GM18508 (cell line): ENCODE data around the gene ERC2.

Source experiments
- ATAC-seq: cut with Tn5 transposase; IDR thresholded peaks from one replicate; pipeline ENCODE4 v1.9.1; 2021; ENCODE audit warnings: moderate number of reproducible peaks; ENCODE audit not compliant: insufficient read depth, unreplicated experiment

ERC2 gene

DNA sequence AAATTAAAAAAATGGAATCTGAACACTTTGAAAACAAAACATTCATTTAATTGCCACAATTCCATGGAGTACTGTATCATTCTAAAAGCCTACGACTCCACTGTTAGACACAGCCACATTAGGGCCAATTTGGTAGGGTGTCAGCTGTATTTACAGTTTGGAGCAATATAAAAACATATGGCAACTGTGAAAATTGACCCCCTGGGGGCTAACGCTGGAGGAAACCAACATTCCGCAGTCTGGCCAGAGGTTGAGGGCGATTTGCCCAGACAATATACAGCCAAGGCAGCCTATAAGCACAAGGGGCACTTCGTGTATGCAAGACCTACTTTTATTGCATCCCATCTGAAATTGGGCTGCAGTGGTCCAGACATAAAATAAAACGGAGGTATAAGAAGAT, 504.7 kb downstream of the ERC2 start:
- no peak for ATAC-seq

DNA sequence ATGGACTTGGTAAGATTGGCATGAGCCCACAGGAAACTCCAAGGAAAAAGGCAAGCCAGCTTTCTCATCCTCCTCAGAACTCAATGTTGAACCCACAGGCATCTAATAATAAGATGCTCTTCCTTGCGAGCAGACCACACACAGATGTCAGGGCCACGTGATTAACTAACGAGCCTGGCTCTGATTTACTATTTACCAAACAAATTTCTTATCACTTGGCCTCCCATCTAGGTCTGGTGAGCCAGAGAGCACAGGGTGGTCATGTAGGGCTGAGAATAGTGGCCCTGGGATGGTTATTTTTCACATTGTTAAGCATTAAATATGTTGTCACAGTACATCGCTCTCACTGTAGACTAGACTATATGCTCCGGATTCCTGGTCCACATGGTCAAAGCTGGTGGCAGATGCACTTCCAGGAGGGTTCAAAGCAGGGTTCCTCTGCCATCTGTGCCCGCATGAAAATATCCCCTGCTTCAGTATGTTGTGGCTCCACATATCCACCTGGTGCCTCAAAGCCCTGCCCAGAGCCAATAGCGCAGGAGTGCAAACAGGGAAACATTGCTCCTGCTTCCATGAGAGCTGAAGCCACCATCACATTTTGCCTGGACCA, 508.7 kb downstream of the ERC2 start:
- no peak for ATAC-seq

DNA sequence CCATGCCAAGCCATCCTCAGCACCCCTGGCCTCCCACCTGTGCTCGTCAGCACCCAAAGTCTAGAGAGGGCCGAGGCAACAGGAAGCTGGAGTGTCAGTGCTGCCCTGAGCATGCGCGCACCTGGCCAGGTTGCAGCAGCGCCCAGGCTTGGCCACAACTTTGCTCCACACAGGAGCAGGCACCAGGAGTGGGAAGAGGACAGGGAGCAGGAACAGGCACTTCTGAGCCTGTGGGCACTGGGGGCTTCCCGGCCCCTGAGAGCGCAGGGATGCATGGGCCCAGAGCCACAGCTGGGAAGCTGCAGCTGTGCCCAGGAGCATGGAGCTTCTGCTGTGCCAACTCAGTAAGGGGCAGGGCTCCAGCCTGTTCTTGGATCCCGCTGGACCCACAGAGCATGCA, 509.7 kb downstream of the ERC2 start:
- ATAC-seq: no peak

DNA sequence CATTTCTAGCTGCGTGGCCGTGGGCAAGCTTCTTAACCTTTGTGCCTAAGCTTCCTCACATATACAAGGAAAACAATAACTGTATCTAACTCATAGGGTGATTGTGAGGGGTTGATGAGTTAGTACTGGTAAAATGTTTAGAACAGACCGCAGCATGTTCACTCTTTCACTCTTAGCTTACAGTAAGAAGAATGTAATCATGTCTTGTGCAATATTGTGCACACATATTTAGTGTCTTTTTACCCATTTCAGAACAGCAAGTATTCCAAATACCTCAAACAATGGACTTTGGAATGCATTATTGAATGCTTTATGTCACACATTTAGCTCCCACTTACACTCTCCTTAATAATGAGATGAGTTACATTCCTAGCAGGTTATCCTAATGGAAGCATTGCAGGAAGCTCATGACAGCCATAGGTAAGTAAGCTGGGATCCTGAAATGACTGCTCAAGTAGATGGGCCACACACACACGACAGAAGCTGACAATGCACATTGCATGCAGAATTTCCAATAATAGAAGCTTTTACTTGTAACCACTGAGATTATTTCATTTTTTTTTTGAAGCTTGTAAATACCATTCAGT, 512.3 kb downstream of the ERC2 start:
- ATAC-seq: no peak

DNA sequence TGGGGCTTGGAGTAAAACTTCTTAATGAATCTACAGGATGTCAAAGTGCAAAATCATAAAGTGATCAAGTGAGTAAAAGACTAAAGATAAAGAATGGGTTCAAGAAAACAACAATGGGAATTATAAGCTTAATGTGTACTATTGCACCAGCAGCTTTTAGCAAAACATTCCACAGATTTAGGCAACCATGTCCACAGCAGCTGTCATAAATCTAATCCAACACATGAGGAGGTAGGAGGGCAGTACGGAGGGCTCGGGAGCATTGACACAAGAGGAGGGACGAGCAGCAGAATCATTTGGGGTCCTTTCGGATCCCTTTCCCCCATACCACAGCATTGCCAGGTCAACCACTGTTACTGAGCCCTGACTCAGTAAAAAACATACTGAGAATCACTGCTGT, 516.9 kb downstream of the ERC2 start:
- no peak for ATAC-seq

- no peak for ATAC-seq
Measured at GRCh38 chr3:55947406-55947805, 520.9 kb downstream of the ERC2 start.

- ATAC-seq: no peak
Measured at GRCh38 chr3:55946574-55947160, 521.6 kb downstream of the ERC2 start.

GRCh38 chr3:55942868-55943267, 525.4 kb downstream of the ERC2 start:
- no peak for ATAC-seq

GRCh38 chr3:55939287-55939686, 529.0 kb downstream of the ERC2 start:
- ATAC-seq: no peak

GRCh38 chr3:55937301-55937700, 531.0 kb downstream of the ERC2 start:
- no peak for ATAC-seq

DNA sequence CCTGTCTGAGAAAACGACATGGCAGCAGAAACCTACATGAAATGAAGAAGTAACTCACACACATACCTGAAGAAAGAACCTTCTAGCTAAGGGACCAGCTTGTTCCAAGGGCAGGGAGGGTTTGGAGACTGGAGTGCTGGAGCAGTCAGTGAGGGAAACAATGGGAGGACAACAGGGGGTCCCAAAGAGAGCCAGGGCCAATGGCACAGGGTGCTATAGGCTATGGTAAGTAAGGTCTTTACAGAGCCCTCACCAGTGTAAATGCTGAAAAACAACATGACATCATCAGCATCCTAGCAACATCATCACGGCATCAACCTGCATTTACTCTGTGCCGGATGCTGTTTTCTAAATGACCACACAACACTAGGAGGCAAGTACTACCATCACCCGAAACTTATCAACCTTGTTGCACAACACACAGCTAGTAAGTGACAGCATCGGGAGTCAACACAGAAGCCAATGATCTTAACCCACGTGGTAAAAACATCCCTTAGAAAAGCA, 531.7 kb downstream of the ERC2 start:
- no peak for ATAC-seq

DNA sequence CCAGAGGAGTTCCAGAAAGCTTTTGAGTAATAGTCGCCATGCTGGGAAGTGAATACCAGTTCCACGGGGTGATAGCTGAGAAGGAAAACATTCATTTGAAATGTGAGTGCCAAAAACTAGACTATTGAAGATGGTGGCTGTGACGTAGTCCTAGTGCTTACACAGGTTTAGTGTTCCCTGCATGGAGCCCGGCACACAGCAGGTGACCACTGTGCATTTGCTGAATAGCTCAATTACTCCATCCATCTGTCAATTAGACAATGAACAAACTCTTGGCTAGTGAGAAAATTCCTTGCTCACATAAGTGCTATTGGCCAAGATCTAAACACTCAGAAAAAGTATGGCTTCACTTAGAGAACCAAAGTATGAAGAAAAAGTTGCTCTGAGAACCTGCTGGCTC, 533.0 kb downstream of the ERC2 start:
- no peak for ATAC-seq

DNA sequence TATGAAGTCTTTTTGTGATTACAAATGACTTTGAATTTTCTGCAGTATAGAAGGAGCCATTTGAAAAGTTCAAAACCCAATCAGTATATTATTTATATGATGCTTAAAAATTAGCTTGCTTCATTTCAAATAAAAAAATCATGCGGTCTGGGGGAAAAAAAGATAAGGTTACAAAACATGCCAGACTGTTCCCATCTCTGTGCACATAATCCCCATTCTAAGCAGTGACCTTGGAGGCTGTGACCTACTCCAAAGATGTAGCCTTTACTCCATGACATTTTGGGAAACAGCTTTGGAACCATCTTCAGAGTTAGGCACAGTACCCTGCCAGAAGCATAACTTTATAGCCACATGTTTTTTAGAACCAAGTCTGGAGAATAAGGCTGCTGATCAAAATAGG, 533.5 kb downstream of the ERC2 start:
- no peak for ATAC-seq

GRCh38 chr3:55929154-55929869, 539.0 kb downstream of the ERC2 start:
- ATAC-seq: no peak

GRCh38 chr3:55923626-55924025, 544.6 kb downstream of the ERC2 start:
- no peak for ATAC-seq

- no peak for ATAC-seq
Measured at GRCh38 chr3:55923207-55923606, 545.1 kb downstream of the ERC2 start.

DNA sequence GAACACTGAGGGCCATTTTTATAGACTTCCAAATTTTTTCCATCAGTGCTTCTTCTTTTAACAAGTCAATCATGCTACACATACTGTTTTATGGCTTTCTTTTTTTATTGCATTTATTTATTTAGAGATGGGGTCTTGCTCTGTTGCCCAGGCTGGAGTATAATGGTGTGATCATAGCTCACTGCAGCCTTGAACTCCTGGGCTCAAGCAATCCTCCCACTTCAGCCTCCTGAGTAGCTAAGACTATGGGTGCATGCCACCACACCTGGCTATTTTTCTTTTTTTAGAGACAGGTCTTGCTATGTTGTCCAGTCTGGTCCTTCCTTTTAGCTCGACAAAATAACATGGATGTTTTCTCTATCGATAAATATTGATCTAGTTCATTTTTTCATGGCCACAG, 555.4 kb downstream of the ERC2 start:
- ATAC-seq: no peak

- ATAC-seq: no peak
Measured at GRCh38 chr3:55911266-55911665, 557.0 kb downstream of the ERC2 start.

GRCh38 chr3:55910543-55910942, 557.7 kb downstream of the ERC2 start:
- ATAC-seq: no peak

DNA sequence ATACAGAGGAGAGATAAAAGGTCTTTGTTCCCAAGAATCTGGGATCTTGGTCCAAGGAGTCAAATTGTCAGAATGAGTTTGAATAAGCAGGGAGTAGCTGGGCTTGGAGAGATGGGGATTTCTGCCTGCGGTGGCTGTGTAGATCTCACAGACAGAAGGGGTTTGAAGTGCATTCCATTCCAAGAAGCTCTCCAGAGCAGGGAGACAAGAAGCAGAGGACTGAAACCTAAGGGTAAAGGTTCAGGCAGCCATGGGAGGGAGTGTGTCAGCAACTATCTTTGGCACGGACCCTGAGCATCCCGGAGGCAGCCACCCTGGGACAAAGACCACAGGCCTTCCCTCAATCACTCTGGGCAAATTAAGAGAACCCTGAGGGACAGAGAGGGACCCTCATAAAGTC, 558.9 kb downstream of the ERC2 start:
- ATAC-seq: no peak

DNA sequence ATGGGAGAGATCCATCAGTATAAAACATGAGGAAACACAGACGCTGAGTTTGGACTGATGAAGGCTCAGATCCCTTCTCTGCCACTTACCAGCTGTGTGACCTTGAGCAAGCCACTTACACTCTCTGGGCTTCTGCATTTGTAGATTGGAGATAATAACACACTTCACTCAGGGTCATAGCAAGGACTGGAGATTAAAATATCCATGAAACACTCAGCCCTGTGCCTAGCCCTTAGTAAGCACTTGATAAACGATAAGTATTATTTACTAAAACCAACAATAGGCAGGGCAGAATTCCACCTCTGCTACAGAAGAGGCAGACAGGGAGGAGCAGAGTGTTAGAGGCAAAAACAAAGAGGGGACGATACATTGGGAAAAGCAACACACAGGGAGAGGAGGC, 560.7 kb downstream of the ERC2 start:
- ATAC-seq: no peak
